GM23338 (cell line): ENCODE results near the gene MAP3K4. TPM values are rescaled to one million over a fixed set of nuclear protein-coding genes. Genes with fewer than 3 reads are reported as not detected.

ENCODE experiments used
- ATAC-seq: fragments of 200-7000 bp; cut with Tn5 transposase; 3 replicates; pipeline ENCODE4 v1.9.1; 2020
- DNase-seq: peaks from one replicate; pipeline ENCODE4 v3.0.0-alpha.2; 2015; ENCODE audit warnings: low spot score
- H2AFZ ChIP-seq: fragments of 200-600 bp; sonication (generic); 2 replicates; pipeline ENCODE4 v1.8.0; 2016; ENCODE audit warnings: antibody characterized with exemption, mild to moderate bottlenecking, moderate library complexity
- H3F3A ChIP-seq: fragments of 200-600 bp; sonication (generic); replicated peaks from 2 replicates; pipeline ENCODE4 v1.8.0; 2017; ENCODE audit warnings: antibody characterized with exemption, mixed run types, low read depth
- H3K27ac ChIP-seq: fragments of 200-600 bp; sonication (generic); 2 replicates; pipeline ENCODE4 v1.6.1; 2016; ENCODE audit warnings: low read depth
- H3K27me3 ChIP-seq: fragments of 200-600 bp; sonication (generic); 2 replicates; pipeline ENCODE4 v1.8.0; 2016; ENCODE audit warnings: mild to moderate bottlenecking, mixed run types, moderate library complexity; ENCODE audit not compliant: insufficient read depth
- H3K36me3 ChIP-seq: fragments of 200-600 bp; sonication (generic); 2 replicates; pipeline ENCODE4 v1.8.0; 2016; ENCODE audit warnings: mild to moderate bottlenecking; ENCODE audit not compliant: insufficient read depth
- H3K4me1 ChIP-seq: fragments of 200-600 bp; sonication (generic); 2 replicates; pipeline ENCODE4 v1.8.0; 2016; ENCODE audit warnings: mild to moderate bottlenecking, moderate library complexity; ENCODE audit not compliant: insufficient read depth
- H3K4me2 ChIP-seq: fragments of 200-600 bp; sonication (generic); 2 replicates; pipeline ENCODE4 v1.7.1; 2017; ENCODE audit warnings: mixed run types
- H3K4me3 ChIP-seq: fragments of 200-600 bp; sonication (generic); 2 replicates; pipeline ENCODE4 v1.6.1; 2016; ENCODE audit warnings: mixed run types
- H3K79me2 ChIP-seq: fragments of 200-600 bp; sonication (generic); replicated peaks from 2 replicates; pipeline ENCODE4 v1.8.0; 2017; ENCODE audit warnings: mild to moderate bottlenecking; ENCODE audit not compliant: insufficient read depth
- H3K9me2 ChIP-seq: fragments of 200-600 bp; sonication (generic); 2 replicates; pipeline ENCODE4 v1.8.0; 2017; ENCODE audit not compliant: insufficient read depth
- H4K20me1 ChIP-seq: fragments of 200-600 bp; sonication (generic); replicated peaks from 2 replicates; pipeline ENCODE4 v1.8.0; 2017; ENCODE audit warnings: mild to moderate bottlenecking; ENCODE audit not compliant: insufficient read depth
- H3K27ac Mint-ChIP-seq: 2 replicates; pipeline ENCODE4 v1.8.0; 2020; ENCODE audit warnings: inconsistent platforms, mild to moderate bottlenecking, moderate library complexity, mixed read lengths
- H3K27me3 Mint-ChIP-seq: 3 replicates; pipeline ENCODE4 v1.8.0; 2022; ENCODE audit warnings: low read depth, mild to moderate bottlenecking, moderate library complexity, mixed read lengths, inconsistent platforms; ENCODE audit not compliant: insufficient read depth, poor library complexity
- H3K36me3 Mint-ChIP-seq: 3 replicates; pipeline ENCODE4 v1.8.0; 2021; ENCODE audit warnings: low read depth, mild to moderate bottlenecking, inconsistent platforms, moderate library complexity, mixed read lengths
- H3K4me1 Mint-ChIP-seq: 3 replicates; pipeline ENCODE4 v1.8.0; 2020; ENCODE audit warnings: mild to moderate bottlenecking, inconsistent platforms, mixed read lengths
- H3K4me3 Mint-ChIP-seq: 3 replicates; pipeline ENCODE4 v1.8.0; 2021; ENCODE audit warnings: moderate library complexity, mild to moderate bottlenecking, inconsistent platforms, mixed read lengths
- H3K9me3 Mint-ChIP-seq: 3 replicates; pipeline ENCODE4 v1.8.0; 2020; ENCODE audit warnings: moderate library complexity, mild to moderate bottlenecking, inconsistent platforms, mixed read lengths
- CREB1 ChIP-seq: fragments of 250-450 bp; sonication (Bioruptor Pico); IDR thresholded peaks from 2 replicates; pipeline ENCODE4 v1.5.0; 2020; ENCODE audit warnings: low read depth, mild to moderate bottlenecking, moderate library complexity
- EZH2phosphoT487 ChIP-seq: fragments of 200-600 bp; sonication (generic); IDR thresholded peaks from one replicate; pipeline ENCODE4 v1.8.1; 2018; ENCODE audit warnings: antibody characterized with exemption; ENCODE audit not compliant: unreplicated experiment
- JUNB ChIP-seq: IDR thresholded peaks from one replicate; pipeline ENCODE4 v1.6.1; 2016; ENCODE audit warnings: antibody characterized with exemption; ENCODE audit not compliant: unreplicated experiment
- NANOG ChIP-seq: IDR thresholded peaks from 2 replicates; pipeline ENCODE4 v1.6.1; 2016; ENCODE audit warnings: antibody characterized with exemption, borderline replicate concordance
- POLR2AphosphoS5 ChIP-seq: IDR thresholded peaks from 2 replicates; pipeline ENCODE4 v1.6.1; 2016; ENCODE audit warnings: antibody characterized with exemption, low read depth
- STAT1 ChIP-seq: IDR thresholded peaks from one replicate; pipeline ENCODE4 v1.6.1; 2016; ENCODE audit warnings: antibody characterized with exemption; ENCODE audit not compliant: unreplicated experiment
- ZNF114 ChIP-seq: fragments of 250-450 bp; sonication (Bioruptor Pico); IDR thresholded peaks from 2 replicates; pipeline ENCODE4 v1.5.0; 2020; ENCODE audit warnings: mild to moderate bottlenecking, moderate library complexity
- ZNF331 ChIP-seq: fragments of 250-450 bp; sonication (Bioruptor Pico); IDR thresholded peaks from 2 replicates; pipeline ENCODE4 v1.5.0; 2020; ENCODE audit warnings: low read depth, mild to moderate bottlenecking, moderate library complexity
- polyA plus RNA-seq: library from polyadenylated mRNA; unstranded; fragments of >200 nt; fragmentation: Nextera tagmentation; extraction: Ambion mirVana; gene quantifications from 2 replicates; pipeline ENCODE4 v1.2.1, GENCODE V29; 2016
- total RNA-seq: library from RNA; depleted of rRNA; stranded (reverse); fragments of >200 nt; shearing (Covaris generic); gene quantifications from 2 replicates; pipeline ENCODE4 v1.2.3, GENCODE V29; 2014
- TF ChIP-seq, protein P1 (sequence below), 2 experiments: fragments of 200-600 bp in 1 of 2; sonication (generic) in 1 of 2; conservative IDR thresholded peaks; 2 replicates each; pipeline versions ENCODE4 v1.5.1 to v1.6.1; 2016 to 2017; ENCODE audit warnings: antibody characterized with exemption in 2 of 2, low read depth in 2 of 2, mild to moderate bottlenecking in 2 of 2, moderate library complexity in 1 of 2
- TF ChIP-seq, protein P2 (sequence below): IDR thresholded peaks from one replicate; pipeline ENCODE4 v1.6.1; 2018; ENCODE audit warnings: antibody characterized with exemption; ENCODE audit not compliant: unreplicated experiment
- TF ChIP-seq, protein P3 (sequence below): fragments of 250-450 bp; sonication (Bioruptor Pico); IDR thresholded peaks from 2 replicates; pipeline ENCODE4 v1.5.0; 2020; ENCODE audit warnings: mild to moderate bottlenecking, moderate library complexity

MAP3K4 gene
- total and polyA plus RNA-seq, 2 experiments from 2014 or later, result 44.4 to 48.8 TPM

DNA sequence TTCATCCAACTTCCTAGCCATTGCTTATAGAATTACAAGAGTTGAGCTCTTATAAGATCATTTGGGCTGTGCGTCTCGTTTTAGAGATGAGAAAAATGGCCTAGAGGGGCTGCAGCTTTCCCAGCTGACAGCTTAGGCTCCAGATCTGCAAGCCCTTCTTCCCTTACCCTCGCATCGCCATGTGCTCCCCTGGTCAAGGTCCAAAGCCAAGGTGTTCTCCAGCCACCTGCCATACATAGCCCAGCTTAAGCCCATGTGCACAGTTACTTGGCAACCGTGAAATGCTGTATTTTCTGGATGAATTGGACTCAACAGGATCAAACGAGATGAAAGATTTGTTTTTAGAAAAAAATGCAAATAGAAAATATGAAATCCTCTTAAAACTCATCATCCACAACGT is 7.9 kb downstream of the MAP3K4 start:
- peaks cover 98% of the 10 kb centered on the region for H3K79me2 ChIP-seq
- H3K4me3 ChIP-seq, result no peak overlapping the region
- no peak overlapping the region for H3K27ac Mint-ChIP-seq
- no peak for ATAC-seq
- H3F3A ChIP-seq, result no peaks in the 10 kb centered on the region
- no peak for TF ChIP-seq CREB1
- TF ChIP-seq STAT1, result no peak
- TF ChIP-seq EZH2phosphoT487, result no peak
- TF ChIP-seq, protein P1, sequence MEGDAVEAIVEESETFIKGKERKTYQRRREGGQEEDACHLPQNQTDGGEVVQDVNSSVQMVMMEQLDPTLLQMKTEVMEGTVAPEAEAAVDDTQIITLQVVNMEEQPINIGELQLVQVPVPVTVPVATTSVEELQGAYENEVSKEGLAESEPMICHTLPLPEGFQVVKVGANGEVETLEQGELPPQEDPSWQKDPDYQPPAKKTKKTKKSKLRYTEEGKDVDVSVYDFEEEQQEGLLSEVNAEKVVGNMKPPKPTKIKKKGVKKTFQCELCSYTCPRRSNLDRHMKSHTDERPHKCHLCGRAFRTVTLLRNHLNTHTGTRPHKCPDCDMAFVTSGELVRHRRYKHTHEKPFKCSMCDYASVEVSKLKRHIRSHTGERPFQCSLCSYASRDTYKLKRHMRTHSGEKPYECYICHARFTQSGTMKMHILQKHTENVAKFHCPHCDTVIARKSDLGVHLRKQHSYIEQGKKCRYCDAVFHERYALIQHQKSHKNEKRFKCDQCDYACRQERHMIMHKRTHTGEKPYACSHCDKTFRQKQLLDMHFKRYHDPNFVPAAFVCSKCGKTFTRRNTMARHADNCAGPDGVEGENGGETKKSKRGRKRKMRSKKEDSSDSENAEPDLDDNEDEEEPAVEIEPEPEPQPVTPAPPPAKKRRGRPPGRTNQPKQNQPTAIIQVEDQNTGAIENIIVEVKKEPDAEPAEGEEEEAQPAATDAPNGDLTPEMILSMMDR (conservative IDR thresholded peaks at IDR 0.05; ENCODE audit: low read depth in 2 of 2), result no peak
- TF ChIP-seq POLR2AphosphoS5, result no peak
- TF ChIP-seq JUNB, result no peak
- TF ChIP-seq ZNF331, result no peak
- TF ChIP-seq, protein P2, sequence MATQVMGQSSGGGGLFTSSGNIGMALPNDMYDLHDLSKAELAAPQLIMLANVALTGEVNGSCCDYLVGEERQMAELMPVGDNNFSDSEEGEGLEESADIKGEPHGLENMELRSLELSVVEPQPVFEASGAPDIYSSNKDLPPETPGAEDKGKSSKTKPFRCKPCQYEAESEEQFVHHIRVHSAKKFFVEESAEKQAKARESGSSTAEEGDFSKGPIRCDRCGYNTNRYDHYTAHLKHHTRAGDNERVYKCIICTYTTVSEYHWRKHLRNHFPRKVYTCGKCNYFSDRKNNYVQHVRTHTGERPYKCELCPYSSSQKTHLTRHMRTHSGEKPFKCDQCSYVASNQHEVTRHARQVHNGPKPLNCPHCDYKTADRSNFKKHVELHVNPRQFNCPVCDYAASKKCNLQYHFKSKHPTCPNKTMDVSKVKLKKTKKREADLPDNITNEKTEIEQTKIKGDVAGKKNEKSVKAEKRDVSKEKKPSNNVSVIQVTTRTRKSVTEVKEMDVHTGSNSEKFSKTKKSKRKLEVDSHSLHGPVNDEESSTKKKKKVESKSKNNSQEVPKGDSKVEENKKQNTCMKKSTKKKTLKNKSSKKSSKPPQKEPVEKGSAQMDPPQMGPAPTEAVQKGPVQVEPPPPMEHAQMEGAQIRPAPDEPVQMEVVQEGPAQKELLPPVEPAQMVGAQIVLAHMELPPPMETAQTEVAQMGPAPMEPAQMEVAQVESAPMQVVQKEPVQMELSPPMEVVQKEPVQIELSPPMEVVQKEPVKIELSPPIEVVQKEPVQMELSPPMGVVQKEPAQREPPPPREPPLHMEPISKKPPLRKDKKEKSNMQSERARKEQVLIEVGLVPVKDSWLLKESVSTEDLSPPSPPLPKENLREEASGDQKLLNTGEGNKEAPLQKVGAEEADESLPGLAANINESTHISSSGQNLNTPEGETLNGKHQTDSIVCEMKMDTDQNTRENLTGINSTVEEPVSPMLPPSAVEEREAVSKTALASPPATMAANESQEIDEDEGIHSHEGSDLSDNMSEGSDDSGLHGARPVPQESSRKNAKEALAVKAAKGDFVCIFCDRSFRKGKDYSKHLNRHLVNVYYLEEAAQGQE, result no peak
- TF ChIP-seq, protein P3, sequence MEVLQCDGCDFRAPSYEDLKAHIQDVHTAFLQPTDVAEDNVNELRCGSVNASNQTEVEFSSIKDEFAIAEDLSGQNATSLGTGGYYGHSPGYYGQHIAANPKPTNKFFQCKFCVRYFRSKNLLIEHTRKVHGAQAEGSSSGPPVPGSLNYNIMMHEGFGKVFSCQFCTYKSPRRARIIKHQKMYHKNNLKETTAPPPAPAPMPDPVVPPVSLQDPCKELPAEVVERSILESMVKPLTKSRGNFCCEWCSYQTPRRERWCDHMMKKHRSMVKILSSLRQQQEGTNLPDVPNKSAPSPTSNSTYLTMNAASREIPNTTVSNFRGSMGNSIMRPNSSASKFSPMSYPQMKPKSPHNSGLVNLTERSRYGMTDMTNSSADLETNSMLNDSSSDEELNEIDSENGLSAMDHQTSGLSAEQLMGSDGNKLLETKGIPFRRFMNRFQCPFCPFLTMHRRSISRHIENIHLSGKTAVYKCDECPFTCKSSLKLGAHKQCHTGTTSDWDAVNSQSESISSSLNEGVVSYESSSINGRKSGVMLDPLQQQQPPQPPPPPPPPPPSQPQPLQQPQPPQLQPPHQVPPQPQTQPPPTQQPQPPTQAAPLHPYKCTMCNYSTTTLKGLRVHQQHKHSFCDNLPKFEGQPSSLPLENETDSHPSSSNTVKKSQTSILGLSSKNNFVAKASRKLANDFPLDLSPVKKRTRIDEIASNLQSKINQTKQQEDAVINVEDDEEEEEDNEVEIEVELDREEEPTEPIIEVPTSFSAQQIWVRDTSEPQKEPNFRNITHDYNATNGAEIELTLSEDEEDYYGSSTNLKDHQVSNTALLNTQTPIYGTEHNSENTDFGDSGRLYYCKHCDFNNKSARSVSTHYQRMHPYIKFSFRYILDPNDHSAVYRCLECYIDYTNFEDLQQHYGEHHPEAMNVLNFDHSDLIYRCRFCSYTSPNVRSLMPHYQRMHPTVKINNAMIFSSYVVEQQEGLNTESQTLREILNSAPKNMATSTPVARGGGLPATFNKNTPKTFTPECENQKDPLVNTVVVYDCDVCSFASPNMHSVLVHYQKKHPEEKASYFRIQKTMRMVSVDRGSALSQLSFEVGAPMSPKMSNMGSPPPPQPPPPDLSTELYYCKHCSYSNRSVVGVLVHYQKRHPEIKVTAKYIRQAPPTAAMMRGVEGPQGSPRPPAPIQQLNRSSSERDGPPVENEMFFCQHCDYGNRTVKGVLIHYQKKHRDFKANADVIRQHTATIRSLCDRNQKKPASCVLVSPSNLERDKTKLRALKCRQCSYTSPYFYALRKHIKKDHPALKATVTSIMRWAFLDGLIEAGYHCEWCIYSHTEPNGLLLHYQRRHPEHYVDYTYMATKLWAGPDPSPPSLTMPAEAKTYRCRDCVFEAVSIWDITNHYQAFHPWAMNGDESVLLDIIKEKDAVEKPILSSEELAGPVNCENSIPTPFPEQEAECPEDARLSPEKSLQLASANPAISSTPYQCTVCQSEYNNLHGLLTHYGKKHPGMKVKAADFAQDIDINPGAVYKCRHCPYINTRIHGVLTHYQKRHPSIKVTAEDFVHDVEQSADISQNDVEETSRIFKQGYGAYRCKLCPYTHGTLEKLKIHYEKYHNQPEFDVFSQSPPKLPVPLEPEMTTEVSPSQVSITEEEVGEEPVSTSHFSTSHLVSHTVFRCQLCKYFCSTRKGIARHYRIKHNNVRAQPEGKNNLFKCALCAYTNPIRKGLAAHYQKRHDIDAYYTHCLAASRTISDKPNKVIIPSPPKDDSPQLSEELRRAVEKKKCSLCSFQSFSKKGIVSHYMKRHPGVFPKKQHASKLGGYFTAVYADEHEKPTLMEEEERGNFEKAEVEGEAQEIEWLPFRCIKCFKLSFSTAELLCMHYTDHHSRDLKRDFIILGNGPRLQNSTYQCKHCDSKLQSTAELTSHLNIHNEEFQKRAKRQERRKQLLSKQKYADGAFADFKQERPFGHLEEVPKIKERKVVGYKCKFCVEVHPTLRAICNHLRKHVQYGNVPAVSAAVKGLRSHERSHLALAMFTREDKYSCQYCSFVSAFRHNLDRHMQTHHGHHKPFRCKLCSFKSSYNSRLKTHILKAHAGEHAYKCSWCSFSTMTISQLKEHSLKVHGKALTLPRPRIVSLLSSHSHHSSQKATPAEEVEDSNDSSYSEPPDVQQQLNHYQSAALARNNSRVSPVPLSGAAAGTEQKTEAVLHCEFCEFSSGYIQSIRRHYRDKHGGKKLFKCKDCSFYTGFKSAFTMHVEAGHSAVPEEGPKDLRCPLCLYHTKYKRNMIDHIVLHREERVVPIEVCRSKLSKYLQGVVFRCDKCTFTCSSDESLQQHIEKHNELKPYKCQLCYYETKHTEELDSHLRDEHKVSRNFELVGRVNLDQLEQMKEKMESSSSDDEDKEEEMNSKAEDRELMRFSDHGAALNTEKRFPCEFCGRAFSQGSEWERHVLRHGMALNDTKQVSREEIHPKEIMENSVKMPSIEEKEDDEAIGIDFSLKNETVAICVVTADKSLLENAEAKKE (CRISPR knock-in tag), result no peak
- no peak for TF ChIP-seq NANOG
- TF ChIP-seq ZNF114, result no peak
- no peaks in the 10 kb centered on the region for H3K9me3 Mint-ChIP-seq
- no peak overlapping the region for H3K27ac ChIP-seq
- H3K4me1 Mint-ChIP-seq, result peaks cover 35% of the 10 kb centered on the region
- no peak for DNase-seq
- peaks cover 1% of the 10 kb centered on the region for H3K27me3 Mint-ChIP-seq
- no peak overlapping the region for H3K4me3 Mint-ChIP-seq
- peaks cover 3% of the 10 kb centered on the region for H3K4me1 ChIP-seq
- H3K36me3 ChIP-seq, result no peaks in the 10 kb centered on the region
- H4K20me1 ChIP-seq, result peaks cover 38% of the 10 kb centered on the region
- no peaks in the 10 kb centered on the region for H3K27me3 ChIP-seq
- no peaks in the 10 kb centered on the region for H3K9me2 ChIP-seq
- H3K4me2 ChIP-seq, result no peak overlapping the region
- no peak overlapping the region for H2AFZ ChIP-seq
- peaks cover 4% of the 10 kb centered on the region; the same call in 2 of the 3 replicates for H3K36me3 Mint-ChIP-seq
